ENCODE measurements around the gene MCF2L.

GRCh38 chr13:113046128-113046882 is 77.3 kb downstream of the MCF2L start:
- TF ChIP-seq EZH2phosphoT487 (IDR thresholded peaks at IDR 0.05; ENCODE audit: borderline replicate concordance, low read length) (no peak), CTCF (conservative IDR thresholded peaks at IDR 0.05; ENCODE audit: low read depth, low read length) (no peak)
